B cell (primary cell): ENCODE measurements around the gene MLXIP. TPM values are rescaled to one million over a fixed set of nuclear protein-coding genes. Genes with fewer than 3 reads are reported as not detected.

Experiments
- ATAC-seq: fragments of 200-7000 bp; cut with Tn5 transposase; one replicate; pipeline ENCODE4 v1.10.0; 2021; ENCODE audit warnings: low read depth, mild to moderate bottlenecking, moderate number of reproducible peaks, moderate library complexity
- CTCF ChIA-PET: fragments of 350-600 bp; sonication (Branson Sonifier 250); formaldehyde crosslinking; loops from one replicate; lab custom pipeline; 2021; ENCODE audit warnings: antibody characterized with exemption, inconsistent platforms; lab: Charles Lee
- POLR2A ChIA-PET: fragments of 350-600 bp; sonication (Branson Sonifier 250); formaldehyde crosslinking; loops from one replicate; lab custom pipeline; 2021; ENCODE audit warnings: antibody characterized with exemption; lab: Charles Lee
- DNase-seq: peaks from one replicate; pipeline ENCODE4 v3.0.0; 2013
- H2AFZ ChIP-seq: 2 replicates; pipeline ENCODE4 v1.6.1; 2012; ENCODE audit warnings: mild to moderate bottlenecking, low read depth, low read length; ENCODE audit not compliant: insufficient read depth, poor library complexity, severe bottlenecking
- H3K27ac ChIP-seq, 2 donors: 1 replicate in 1 of 2; 2 replicates in 1 of 2; pipeline ENCODE4 v1.5.1; 2012 to 2013; ENCODE audit warnings: low read length in 2 of 2, mild to moderate bottlenecking in 2 of 2, moderate library complexity in 1 of 2
- H3K27me3 ChIP-seq, 4 experiments: fragments of 200-600 bp in 1 of 4; sonication (generic) in 1 of 4; replicated peaks in 1 of 4; 1 replicate in 2 of 4; 2 replicates in 2 of 4; pipeline versions ENCODE4 v1.6.1 to v1.7.0; 2013 to 2016; ENCODE audit warnings: low read length in 3 of 4, mild to moderate bottlenecking in 2 of 4, mixed read lengths in 1 of 4, moderate library complexity in 1 of 4; ENCODE audit not compliant: insufficient read depth in 4 of 4, control insufficient read depth in 3 of 4; ENCODE audit errors: control extremely low read depth in 1 of 4
- H3K36me3 ChIP-seq, 2 experiments: replicated peaks in 1 of 2; 1 replicate in 1 of 2; 2 replicates in 1 of 2; pipeline versions ENCODE4 v1.6.1 to v1.7.1; 2013; ENCODE audit warnings: low read length in 1 of 2; ENCODE audit not compliant: insufficient read depth in 2 of 2, control insufficient read depth in 1 of 2; ENCODE audit errors: control extremely low read depth in 1 of 2, extremely low read depth in 1 of 2
- H3K4me1 ChIP-seq, 2 donors: fragments of 200-600 bp in 1 of 2; sonication (generic) in 1 of 2; 1 replicate in 1 of 2; 2 replicates in 1 of 2; pipeline versions ENCODE4 v1.5.1 to v1.6.1; 2013 to 2017; ENCODE audit warnings: low read length in 2 of 2; ENCODE audit not compliant: control insufficient read depth in 2 of 2, insufficient read depth in 2 of 2
- H3K4me2 ChIP-seq: replicated peaks from 2 replicates; pipeline ENCODE3; 2012; ENCODE audit warnings: mild to moderate bottlenecking, low read depth, low read length; ENCODE audit not compliant: poor library complexity, severe bottlenecking
- H3K4me3 ChIP-seq, 5 experiments: fragments of 200-600 bp in 1 of 5; sonication (generic) in 1 of 5; 1 replicate in 3 of 5; 2 replicates in 2 of 5; pipeline versions ENCODE4 v1.5.1 to v1.7.0; 2011 to 2016; ENCODE audit warnings: low read length in 4 of 5, mild to moderate bottlenecking in 4 of 5, low read depth in 2 of 5, control low read depth in 1 of 5, moderate library complexity in 1 of 5; ENCODE audit not compliant: insufficient read depth in 1 of 5; ENCODE audit errors: control extremely low read depth in 1 of 5, extremely low read depth in 1 of 5
- H3K79me2 ChIP-seq: fragments of 200-600 bp; sonication (generic); one replicate; pipeline ENCODE4 v1.6.0; 2016; ENCODE audit warnings: low read length; ENCODE audit not compliant: control insufficient read depth, insufficient read depth
- H3K9ac ChIP-seq: fragments of 200-600 bp; sonication (generic); 2 replicates; pipeline ENCODE4 v1.6.1; 2017; ENCODE audit warnings: mild to moderate bottlenecking, low read length, moderate library complexity
- H3K9me3 ChIP-seq, 3 donors: one replicate each; pipeline versions ENCODE4 v1.6.1 to v1.7.1; 2013; ENCODE audit warnings: low read length in 2 of 3; ENCODE audit not compliant: control insufficient read depth in 2 of 3, insufficient read depth in 1 of 3; ENCODE audit errors: control extremely low read depth in 1 of 3
- H4K20me1 ChIP-seq: 2 replicates; pipeline ENCODE4 v1.6.0; 2012; ENCODE audit warnings: mild to moderate bottlenecking, low read length; ENCODE audit not compliant: insufficient read depth, control insufficient read depth, poor library complexity, severe bottlenecking
- H3K27ac Mint-ChIP-seq: one replicate; pipeline ENCODE4 v1.8.0; 2021; ENCODE audit warnings: mixed read lengths
- H3K27me3 Mint-ChIP-seq: one replicate; pipeline ENCODE4 v1.8.0; 2021; ENCODE audit warnings: mixed read lengths
- H3K4me1 Mint-ChIP-seq: one replicate; pipeline ENCODE4 v1.8.0; 2021; ENCODE audit warnings: mixed read lengths
- H3K4me3 Mint-ChIP-seq: one replicate; pipeline ENCODE4 v1.8.0; 2021; ENCODE audit warnings: mixed read lengths
- H3K9me3 Mint-ChIP-seq: one replicate; pipeline ENCODE4 v1.8.0; 2022; ENCODE audit warnings: mixed read lengths; ENCODE audit not compliant: insufficient read depth
- CTCF ChIP-seq: fragments of 200-600 bp; IDR thresholded peaks from one replicate; pipeline ENCODE4 v1.8.0; 2022; ENCODE audit warnings: antibody characterized with exemption, mild to moderate bottlenecking
- EZH2 ChIP-seq: IDR thresholded peaks from 2 replicates; pipeline ENCODE4 v1.6.1; 2012; ENCODE audit warnings: borderline replicate concordance, low read depth, mild to moderate bottlenecking, moderate library complexity, low read length; ENCODE audit not compliant: insufficient read depth, poor library complexity, severe bottlenecking
- WGBS: methylation state at CpG from one replicate; pipeline ENCODE4 v1.1.5; 2013; ENCODE audit warnings: missing lambda C conversion rate; ENCODE audit not compliant: insufficient coverage; 5-methylcytosine and 5-hydroxymethylcytosine counted together
- intact Hi-C: fragments of 100-400 bp; cut with micrococcal nuclease; formaldehyde crosslinking; loops from one replicate; pipeline ENCODE4 v1.10.0; 2022
- polyA plus RNA-seq: library from polyadenylated mRNA; depleted of rRNA; stranded (reverse); fragments of >200 nt; gene quantifications from 2 replicates; pipeline ENCODE4 v1.2.3, GENCODE V29; 2012
- total RNA-seq, 2 donors: library from RNA; stranded (reverse); fragments of 120-200 nt in 1 of 2; gene quantifications; 1 replicate in 1 of 2; 2 replicates in 1 of 2; pipeline versions ENCODE4 v1.2.3 to v1.2.4, GENCODE V29; 2013 to 2022

The MLXIP gene
- total and polyA plus RNA-seq, 2 donors (not counting 1 experiment from before 2014, with no cell fraction given), result 28.1 to 91.2 TPM

- H3K4me1 Mint-ChIP-seq, result no peaks in the 10 kb centered on the region
- TF ChIP-seq EZH2 (no peak), CTCF (no peak)
- no peaks in the 10 kb centered on the region for H3K27me3 Mint-ChIP-seq
- CTCF ChIA-PET, result no interaction called here
- H3K27ac Mint-ChIP-seq, result no peak overlapping the region
- Histone ChIP-seq H4K20me1 (no peaks in the 10 kb centered on the region), H3K4me1 (no peaks in the 10 kb centered on the region), H3K4me2 (no peak overlapping the region), H3K36me3 (peaks cover 0 to 39% of the 10 kb centered on the region in 2 experiments), H2AFZ (no peak overlapping the region), H3K9ac (no peak overlapping the region), H3K27ac (no peak overlapping the region), H3K4me3 (no peak overlapping the region), H3K9me3 (no peaks in the 10 kb centered on the region), H3K27me3 (no peaks in the 10 kb centered on the region), H3K79me2 (no peaks in the 10 kb centered on the region)
- DNase-seq (no peak), ATAC-seq (no peak)
- no peak overlapping the region for H3K4me3 Mint-ChIP-seq
- POLR2A ChIA-PET, result no interaction called here
- 94% methylated on average over 6 of the region's 6 CpGs for WGBS
- no peaks in the 10 kb centered on the region for H3K9me3 Mint-ChIP-seq
- intact Hi-C loops, result no loop called here
Observed at GRCh38 chr12:122142857-122143256, 64.3 kb downstream of the MLXIP start.

DNA sequence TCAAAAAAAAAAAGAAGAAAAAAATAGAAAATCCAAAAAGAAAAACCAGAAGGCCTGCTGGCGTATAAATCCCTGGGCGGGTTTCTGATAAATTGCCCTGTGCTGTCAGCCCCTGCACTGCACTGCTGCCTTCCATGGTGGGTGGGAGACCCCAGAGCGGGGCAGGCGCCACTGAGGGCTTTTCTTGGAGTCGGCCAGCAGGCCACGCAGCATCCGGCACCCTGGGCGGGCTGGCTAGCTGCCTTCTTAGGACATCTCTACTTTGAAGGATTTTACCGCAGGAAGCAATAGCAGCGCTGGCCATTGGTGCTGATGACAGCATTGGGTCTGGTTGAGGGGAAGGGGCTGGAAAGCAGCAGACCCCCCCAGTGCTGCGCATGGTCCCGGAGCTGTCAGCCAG, 66.3 kb downstream of the MLXIP start:
- WGBS, result 98% methylated on average over 10 of the region's 12 CpGs
- Mint-ChIP-seq H3K9me3 (no peaks in the 10 kb centered on the region), H3K27ac (no peak overlapping the region), H3K4me3 (no peak overlapping the region), H3K27me3 (no peaks in the 10 kb centered on the region), H3K4me1 (no peaks in the 10 kb centered on the region)
- DNase-seq, result no peak
- H3K4me1 ChIP-seq, result no peaks in the 10 kb centered on the region
- peaks cover 0 to 28% of the 10 kb centered on the region in 2 experiments for H3K36me3 ChIP-seq
- ChIA-PET CTCF (interaction anchor here (1.2 kb wide), 1 partner anchor 90 kb away, joined by 3 read pairs; no protein-coding TSS in a partner anchor), POLR2A (no interaction called here)
- H3K27ac ChIP-seq, result no peak overlapping the region
- no peak overlapping the region for H3K4me3 ChIP-seq
- intact Hi-C loops, result no loop called here
- H3K4me2 ChIP-seq, result no peak overlapping the region
- no peak overlapping the region for H3K9ac ChIP-seq
- TF ChIP-seq CTCF, result no peak
- no peaks in the 10 kb centered on the region for H4K20me1 ChIP-seq
- H3K27me3 ChIP-seq, result no peaks in the 10 kb centered on the region
- H2AFZ ChIP-seq, result no peak overlapping the region
- no peaks in the 10 kb centered on the region for H3K79me2 ChIP-seq
- no peaks in the 10 kb centered on the region for H3K9me3 ChIP-seq
- ATAC-seq, result no peak
